CD4-positive, alpha-beta T cell treated with Interleukin-6 for 4 hours (primary cell): ENCODE measurements around the gene UBR3.
"Not testable (repeated sequence)": the region's sequence is repeated elsewhere in the genome, so short reads cannot be mapped to it uniquely, and the experiment has no call there.

Experiments used
- DNase-seq: peaks from one replicate; pipeline ENCODE4 v3.0.0-alpha.2; 2020; ENCODE audit warnings: mixed read lengths

Gene UBR3

GRCh38 chr2:169824373-169825333 is 2.6 kb upstream of the UBR3 start, which contains the start of gene METTL5:
TSS of gene METTL5 (minus strand) at chr2:169824905. CDS start at chr2:169824597, 308 bp downstream.
- DNase-seq: peak; percentile 80

DNA sequence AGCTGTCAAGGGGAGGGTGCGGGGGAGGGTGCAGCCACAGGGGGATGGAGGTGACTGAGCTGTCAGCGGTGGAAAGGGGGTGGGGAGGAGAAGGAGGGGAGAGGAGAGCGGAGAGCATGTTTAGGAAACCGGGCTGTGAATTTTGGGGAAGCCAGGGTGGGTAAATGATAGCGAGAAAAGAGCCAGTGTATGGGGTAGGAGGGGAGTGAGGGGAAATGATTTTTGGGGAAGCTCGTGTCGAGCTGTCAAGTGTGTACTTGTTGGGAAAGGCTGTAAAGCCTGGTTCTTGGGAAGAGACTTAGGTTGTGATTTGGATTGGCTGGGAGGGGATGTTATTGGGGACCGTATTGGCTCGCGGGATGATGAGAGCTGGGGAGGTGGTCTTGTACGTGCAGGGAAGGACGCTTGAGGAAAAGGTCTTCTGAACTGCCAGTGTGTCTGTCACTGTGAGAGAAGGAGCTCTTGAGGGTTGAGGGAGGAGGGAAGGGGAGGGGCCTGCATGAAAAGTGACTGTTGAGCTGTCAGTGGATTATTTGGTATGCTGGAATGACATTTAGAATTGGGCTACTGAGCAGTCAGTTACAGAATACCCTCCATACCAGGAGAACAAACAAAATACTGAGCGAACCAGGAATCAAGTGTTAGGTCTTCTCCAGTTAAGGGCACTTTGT is 1.0 kb downstream of the UBR3 start:
- DNase-seq: peak; percentile 61

GRCh38 chr2:169834401-169834800 is 7.1 kb downstream of the UBR3 start:
- no peak for DNase-seq

- DNase-seq: no peak
Measured at GRCh38 chr2:169838743-169839489, 11.7 kb downstream of the UBR3 start.

- no peak for DNase-seq
Measured at GRCh38 chr2:169839954-169840746, 12.9 kb downstream of the UBR3 start.

DNA sequence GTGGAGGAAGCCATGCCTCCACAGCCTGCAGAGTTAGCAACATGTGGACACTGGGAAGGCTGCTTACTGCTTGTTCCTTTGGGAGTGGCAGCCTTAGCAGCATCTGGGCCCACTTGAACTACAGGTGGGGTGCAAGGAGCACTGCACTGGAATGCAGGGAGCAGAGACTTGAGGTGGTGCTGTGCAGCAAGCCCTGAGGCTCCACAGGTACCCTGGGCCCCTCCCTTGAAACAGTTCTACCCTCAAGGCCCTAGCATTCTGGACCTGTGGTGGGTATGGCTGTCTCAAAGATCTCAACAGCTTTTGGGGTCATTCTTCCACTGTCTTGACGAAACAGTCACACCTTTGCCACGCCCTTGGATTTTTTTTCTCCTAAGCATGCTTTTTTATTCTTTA is 13.5 kb downstream of the UBR3 start:
- DNase-seq: no peak

DNA sequence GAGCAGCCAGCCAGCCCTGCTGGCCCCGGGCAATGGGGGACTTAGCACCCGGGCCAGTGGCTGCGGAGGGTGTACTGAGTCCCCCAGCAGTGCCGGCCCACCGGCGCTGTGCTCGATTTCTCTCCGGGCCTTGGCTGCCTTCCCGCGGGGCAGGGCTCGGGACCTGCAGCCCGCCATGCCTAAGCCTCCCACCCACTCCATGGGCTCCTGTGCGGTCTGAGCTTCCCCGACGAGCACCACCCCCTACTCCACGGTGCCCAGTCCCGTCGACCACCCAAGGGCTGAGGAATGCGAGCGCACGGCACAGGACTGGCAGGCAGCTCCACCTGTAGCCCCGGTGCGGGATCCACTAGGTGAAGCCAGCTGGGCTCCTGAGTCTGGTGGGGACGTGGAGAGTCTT is 14.4 kb downstream of the UBR3 start:
- DNase-seq: not testable (repeated sequence)

DNA sequence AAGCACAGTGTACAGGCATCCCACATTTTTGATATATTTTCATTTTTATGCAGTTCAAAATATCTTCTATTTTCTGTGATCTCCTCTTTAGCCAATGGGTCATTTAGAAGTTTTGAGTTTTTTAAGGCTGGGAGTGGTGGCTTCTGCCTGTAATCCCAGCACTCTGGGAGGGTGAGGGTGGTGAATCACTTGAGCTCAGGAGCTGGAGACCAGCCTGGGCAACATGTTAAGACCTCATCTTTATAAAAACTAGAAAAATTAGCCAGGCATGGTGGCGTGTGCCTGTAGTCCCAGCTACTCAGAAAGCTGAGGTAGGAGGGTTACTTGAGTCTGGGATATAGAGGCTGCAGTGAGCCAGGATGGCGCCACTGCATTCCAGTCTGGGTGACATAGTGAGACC is 17.8 kb downstream of the UBR3 start:
- no peak for DNase-seq

GRCh38 chr2:169848959-169849693 is 21.9 kb downstream of the UBR3 start:
- DNase-seq: not testable (repeated sequence)

- no peak for DNase-seq
Measured at GRCh38 chr2:169849710-169850109, 22.5 kb downstream of the UBR3 start.

DNA sequence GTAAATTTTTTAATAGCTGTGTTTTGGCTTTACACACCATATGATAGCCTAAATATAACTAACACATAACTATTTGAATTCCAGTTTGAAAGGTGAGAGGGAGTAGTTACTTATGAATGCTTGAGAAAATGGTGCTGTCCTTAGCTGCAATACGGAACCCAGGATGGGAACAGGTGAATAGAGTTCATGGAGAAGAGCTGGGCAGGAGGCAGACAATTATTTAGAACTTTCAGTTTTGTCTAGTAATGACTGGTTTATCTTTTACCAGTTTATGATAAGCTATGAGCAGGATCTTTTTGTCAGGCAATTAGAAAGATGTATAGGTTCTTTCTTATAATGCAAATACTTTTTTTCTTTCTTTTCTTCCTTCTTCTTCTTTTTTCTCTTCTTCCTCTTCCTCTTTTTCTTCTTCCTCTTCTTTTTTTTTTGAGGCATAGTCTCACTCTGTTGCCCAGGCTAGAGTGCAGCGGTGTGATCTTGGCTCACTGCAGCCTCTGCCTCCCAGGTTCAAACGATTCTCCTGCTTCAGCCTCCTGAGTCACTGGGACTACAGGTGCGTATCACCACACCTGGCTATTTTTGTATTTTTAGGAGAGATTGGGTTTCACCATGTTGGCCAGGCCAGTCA is 25.9 kb downstream of the UBR3 start:
- DNase-seq: no peak

DNA sequence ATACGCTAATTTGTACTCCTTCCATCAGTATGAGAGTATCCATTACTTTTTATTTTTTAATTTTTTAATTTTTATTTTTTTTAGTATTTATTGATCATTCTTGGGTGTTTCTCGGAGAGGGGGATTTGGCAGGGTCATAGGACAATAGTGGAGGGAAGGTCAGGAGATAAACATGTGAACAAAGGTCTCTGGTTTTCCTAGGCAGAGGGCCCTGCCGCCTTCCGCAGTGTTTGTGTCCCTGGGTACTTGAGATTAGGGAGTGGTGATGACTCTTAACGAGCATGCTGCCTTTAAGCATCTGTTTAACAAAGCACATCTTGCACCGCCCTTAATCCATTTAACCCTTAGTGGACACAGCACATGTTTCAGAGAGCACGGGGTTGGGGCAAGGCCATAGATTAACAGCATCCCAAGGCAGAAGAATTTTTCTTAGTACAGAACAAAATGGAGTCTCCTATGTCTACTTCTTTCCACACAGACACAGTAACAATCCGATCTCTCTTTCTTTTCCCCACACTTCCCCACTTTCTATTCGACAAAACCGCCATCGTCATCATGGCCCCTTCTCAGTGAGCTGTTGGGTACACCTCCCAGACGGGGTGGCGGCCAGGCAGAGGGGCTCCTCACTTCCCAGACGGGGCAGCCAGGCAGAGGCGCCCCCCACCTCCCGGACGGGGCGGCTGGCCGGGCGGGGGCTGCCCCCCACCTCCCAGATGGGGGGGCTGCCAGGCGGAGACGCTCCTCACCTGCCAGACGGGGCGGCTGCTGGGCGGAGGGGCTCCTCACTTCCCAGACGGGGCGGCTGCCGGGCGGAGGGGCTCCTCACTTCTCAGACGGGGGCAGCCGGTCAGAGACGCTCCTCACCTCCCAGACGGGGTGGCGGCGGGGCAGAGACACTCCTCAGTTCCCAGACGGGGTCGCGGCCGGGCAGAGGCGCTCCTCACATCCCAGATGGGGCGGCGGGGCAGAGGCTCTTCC is 28.3 kb downstream of the UBR3 start:
- not testable (repeated sequence) for DNase-seq

DNA sequence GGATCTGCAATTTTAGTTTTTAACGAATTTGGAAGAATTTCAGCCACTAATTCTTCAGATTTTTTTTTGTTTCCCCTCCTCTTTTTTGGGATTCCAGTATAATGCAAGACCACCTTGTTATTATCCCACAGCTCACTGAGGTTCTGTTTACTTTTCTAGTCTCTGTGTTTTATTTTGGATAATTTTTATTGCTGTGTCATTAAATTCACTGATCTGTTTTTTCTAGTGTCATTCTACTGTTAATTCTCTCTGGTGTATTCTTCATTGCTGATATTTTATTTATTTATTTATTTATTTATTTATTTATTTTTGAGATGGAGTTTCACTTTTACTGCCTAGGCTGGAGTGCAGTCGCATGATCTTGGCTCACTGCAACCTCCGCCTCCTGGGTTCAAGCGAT is 32.2 kb downstream of the UBR3 start:
- DNase-seq: no peak

DNA sequence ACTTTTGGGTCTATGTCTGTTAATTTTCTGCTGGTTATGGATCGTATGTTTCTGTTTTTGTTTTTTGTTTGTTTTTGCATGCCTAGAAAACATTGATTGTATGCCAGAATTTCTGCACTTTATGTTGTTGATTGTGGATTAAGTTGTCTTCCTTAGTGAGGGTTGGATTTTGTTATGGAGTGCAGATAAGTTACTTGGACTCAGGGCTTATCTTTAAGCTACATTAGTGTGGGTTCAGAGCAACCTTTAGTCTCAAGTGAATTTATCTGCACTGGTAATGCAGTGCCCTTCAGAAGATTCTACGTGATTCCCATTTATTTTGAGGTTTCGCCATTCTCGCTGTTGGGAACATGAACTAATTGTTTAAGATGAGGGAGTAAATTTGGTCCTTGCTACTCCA is 32.9 kb downstream of the UBR3 start:
- DNase-seq: no peak

GRCh38 chr2:169862816-169863215 is 35.6 kb downstream of the UBR3 start:
- no peak for DNase-seq

GRCh38 chr2:169865492-169865891 is 38.2 kb downstream of the UBR3 start:
- no peak for DNase-seq

DNA sequence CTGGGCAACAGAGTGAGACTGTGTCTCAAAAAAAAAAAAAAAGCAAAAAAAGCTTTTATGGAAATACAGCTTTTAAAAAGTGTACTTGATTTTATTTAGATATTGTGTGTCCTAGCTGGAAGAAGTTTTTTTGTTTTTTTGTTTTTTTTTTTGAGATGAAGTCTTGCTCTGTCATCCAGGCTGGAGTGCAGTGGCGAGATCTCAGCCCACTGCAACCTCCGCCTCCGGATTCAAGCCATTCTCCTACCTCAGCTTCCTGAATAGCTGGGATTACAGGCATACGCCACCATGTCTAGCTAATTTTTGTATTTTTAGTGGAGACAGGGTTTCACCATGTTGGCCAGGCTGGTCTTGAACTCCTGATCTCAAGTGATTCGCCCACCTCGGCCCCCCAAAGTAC is 39.0 kb downstream of the UBR3 start:
- not testable (repeated sequence) for DNase-seq

- no peak for DNase-seq
Measured at GRCh38 chr2:169867579-169867978, 40.3 kb downstream of the UBR3 start.

DNA sequence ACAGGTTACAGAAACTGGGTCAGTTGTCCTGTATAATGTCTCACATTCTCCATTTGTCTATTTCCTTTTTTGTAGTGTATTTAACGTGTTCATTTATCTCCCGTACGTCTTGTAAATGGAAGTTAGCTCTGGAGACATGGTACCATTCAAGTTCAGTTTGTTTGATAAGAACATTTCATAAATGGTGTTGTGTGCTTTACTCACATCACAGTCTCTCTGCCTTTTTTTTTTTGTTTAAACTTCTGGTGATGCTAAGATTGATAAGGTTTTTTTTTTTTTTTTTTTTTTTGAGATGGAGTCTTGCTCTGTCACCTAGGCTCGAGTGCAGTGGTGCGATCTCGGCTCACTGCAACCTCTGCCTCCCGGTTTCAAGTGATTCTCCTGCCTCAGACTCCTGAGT is 41.7 kb downstream of the UBR3 start:
- no peak for DNase-seq

GRCh38 chr2:169871369-169871768 is 44.1 kb downstream of the UBR3 start:
- DNase-seq: not testable (repeated sequence)
